Embryonic facial prominence (tissue), 1 donor: Measurements from ENCODE around the gene SACM1L.
"Not testable (repeated sequence)": the region's sequence is repeated elsewhere in the genome, so short reads cannot be mapped to it uniquely, and the experiment has no call there.

Source experiments
- DNase-seq: peaks from one replicate; pipeline ENCODE4 v3.0.0-alpha.2; 2016; ENCODE audit errors: extremely low spot score

The SACM1L gene

GRCh38 chr3:45693941-45694521, 4.8 kb downstream of the SACM1L start:
- DNase-seq = no peak

DNA sequence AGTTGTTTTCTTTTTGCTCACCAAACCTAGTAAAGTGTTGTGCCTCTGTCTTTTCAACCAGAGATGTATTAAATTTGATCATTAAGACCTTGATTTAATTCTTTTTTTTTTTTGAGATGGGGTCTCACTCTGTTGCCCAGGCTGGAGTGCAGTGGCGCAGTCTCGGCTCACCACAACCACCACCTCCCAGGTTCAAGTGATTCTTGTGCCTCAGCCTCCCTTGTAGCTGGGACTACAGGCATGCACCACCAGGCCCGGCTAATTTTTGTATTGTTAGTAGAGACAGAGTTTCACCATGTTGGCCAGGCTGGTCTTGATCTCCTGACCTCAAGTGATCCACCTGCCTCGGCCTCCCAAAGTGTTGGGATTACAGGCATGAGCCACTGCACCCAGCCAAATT, 6.0 kb downstream of the SACM1L start:
- DNase-seq = not testable (repeated sequence)

GRCh38 chr3:45700570-45701073, 11.4 kb downstream of the SACM1L start:
- no peak for DNase-seq

- DNase-seq = no peak
Measured at GRCh38 chr3:45701172-45701867, 12.1 kb downstream of the SACM1L start.

GRCh38 chr3:45704301-45704943, 15.2 kb downstream of the SACM1L start:
- DNase-seq = no peak

GRCh38 chr3:45705839-45706808, 16.9 kb downstream of the SACM1L start:
- no peak for DNase-seq

- DNase-seq = no peak
Measured at GRCh38 chr3:45711931-45712330, 22.7 kb downstream of the SACM1L start.

DNA sequence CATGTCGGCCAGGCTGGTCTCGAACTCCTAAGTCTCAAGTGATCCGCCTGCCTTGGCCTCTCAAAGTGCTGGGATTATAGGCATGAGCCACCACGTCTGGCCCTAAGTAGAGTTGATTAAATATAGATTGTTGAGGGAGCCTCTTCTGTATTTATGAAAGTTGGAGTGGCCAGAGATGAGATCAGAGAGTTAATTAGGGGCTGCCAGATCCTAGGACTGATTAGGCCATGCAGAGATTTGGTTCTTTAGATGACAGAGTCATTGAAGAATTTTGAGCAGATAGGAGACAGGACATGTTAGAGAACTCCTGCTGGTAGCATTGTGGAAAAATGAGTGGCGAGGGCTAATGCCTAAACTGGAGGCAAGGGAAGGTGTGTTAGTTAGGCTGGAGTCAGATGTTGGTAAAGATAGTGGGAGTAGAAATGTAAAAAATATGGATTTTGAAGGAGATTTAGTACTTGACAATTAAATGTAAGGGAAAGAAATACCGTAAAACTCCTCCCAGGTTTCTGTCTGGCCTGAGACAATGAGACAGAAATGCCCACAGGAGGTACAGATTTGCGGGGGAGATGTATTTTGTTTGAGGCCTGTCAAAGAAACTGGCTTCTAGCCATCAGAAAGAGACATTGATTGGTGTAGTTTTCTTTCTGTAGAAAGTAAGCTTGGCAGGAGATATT, 23.4 kb downstream of the SACM1L start:
- no peak for DNase-seq

- no peak for DNase-seq
Measured at GRCh38 chr3:45715945-45716344, 26.7 kb downstream of the SACM1L start.

DNA sequence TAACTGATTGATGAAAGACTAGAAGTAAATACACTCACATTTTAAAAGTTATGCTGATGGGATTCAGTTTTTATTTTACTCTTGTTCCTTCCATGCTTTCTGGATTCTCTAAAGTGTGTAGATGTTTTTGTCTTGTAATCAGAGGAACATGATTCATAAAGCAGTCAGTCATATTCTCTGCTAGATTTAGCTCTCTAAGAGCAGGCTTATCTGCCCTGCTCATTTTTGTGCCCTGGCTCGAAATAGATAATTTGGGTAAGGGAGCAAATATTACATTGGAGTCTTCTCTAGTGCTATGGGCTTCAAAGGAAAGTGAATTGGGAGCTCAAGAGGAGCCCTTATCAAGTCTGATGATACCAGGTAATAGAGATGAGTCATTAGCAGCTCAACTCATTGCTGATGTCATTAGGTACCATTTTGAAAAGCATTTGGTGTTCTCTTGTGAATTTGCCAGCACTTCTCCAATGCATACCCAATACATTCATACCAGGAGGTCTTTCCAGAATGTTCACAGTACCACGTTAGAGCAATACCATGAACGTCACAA, 27.7 kb downstream of the SACM1L start:
- no peak for DNase-seq

DNA sequence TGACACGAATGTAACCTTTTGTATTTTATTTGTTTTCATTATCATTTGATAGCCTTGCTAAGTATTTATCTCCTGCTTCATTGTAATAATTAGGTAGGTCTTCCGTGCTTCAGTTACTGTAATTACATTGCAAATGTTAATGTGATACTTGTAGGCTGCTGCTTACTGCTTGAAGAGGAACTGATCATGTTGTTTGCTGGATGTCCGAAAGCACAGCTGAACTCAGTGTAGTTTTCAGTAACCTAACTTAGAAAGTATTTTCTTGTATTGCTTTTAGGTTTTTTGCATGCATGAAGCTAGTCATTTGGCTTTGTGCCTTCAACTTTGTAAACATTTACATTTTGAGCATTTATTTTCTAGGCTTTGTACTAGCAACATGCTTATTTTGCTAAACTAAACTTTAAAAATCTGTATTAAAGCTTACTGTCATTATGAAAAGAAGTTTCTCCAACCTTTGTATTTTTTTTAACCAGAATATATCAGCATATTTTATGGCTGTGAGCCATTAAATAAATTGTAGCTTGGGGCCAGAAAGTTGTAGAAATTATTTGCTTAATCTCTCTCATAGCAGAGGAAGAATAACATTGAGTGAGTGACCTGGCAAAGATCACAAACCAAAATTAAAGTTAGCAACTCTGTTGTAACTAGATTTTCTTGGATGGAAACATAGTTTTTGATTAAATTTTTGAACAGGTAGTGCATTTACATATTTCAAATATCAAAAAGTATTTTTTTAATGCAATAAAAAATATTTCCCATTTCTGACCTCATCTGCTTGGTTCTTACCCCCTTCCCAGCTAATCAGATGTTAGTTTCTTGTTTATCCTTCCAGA, 30.7 kb downstream of the SACM1L start:
- DNase-seq = no peak

- DNase-seq = no peak
Measured at GRCh38 chr3:45724911-45725310, 35.7 kb downstream of the SACM1L start.

DNA sequence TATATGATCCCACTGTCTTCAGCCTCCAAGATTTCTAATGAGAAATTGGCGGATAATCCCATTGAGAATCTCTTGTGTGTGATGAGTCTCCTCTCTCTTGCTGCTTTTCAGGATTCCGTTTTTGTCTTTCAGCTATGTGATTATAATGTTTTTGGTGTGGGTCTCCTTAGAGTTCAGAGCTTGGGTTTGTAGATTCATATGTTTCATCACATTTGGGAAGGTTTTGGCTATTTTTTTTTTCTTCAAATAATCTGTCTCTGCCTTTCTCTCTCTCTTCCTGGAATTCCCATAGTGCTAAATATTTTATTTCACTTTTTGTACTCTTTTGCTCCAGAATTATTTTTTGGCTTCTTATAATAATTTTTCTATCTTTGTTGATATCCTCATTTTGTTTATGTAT, 40.4 kb downstream of the SACM1L start:
- DNase-seq = no peak

- DNase-seq = no peak
Measured at GRCh38 chr3:45730409-45731154, 41.4 kb downstream of the SACM1L start.

DNA sequence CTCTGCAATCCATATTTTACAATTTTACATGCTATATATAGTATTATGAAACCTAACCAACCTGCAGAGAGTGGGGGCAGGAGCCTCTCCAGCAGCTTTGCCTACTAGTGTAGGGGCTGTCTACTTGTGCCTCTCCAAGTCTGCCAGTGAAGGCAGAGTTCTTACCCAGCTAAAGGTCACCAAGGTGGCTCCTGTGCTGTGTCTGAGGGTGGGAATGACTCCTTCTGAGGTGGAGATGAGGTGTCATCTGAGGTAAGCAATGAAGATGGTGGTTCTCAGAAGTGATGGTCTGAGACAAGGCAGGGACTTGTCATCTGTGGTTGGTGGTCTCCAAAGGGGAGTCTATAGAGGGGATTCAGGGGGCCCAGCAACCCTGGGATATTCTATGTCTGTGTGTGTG, 47.5 kb downstream of the SACM1L start:
- DNase-seq = no peak

DNA sequence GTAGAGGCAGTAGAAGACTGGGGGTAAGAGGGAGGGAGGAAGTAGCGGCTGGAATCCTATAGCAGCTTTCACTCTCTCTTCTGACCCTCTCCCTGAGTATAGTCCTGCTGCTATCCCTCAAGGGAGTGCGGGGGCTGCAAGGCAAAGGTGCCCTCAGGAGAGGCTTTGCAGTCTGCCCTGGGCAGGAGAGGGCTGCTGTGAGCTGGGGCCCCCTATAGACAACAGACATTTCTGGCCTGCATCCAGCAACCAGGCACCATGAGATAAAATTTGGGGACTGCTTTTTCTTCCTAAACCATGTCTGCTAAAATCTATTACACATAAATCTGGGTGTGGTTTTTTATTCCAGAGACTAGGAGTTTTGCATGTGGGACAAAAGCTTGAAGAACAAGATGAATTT, 48.0 kb downstream of the SACM1L start:
- no peak for DNase-seq

GRCh38 chr3:45739991-45740390, 50.8 kb downstream of the SACM1L start:
- DNase-seq = no peak

GRCh38 chr3:45741247-45741646, 52.1 kb downstream of the SACM1L start:
- no peak for DNase-seq

GRCh38 chr3:45741742-45742460, 52.7 kb downstream of the SACM1L start:
- no peak for DNase-seq
